CD8-positive, alpha-beta memory T cell (primary cell): ENCODE data around the gene DICER1. TPM values are rescaled to one million over a fixed set of nuclear protein-coding genes. Genes with fewer than 3 reads are reported as not detected.
A peak's percentile ranks its signal among the peaks of the same experiment; 100 is the strongest.

Experiments used
- CTCF ChIA-PET: fragments of 350-600 bp; sonication (Branson Sonifier 250); formaldehyde crosslinking; loops from one replicate; lab custom pipeline; 2021; ENCODE audit warnings: antibody characterized with exemption; lab: Charles Lee
- POLR2A ChIA-PET: fragments of 350-600 bp; sonication (Branson Sonifier 250); formaldehyde crosslinking; loops from one replicate; lab custom pipeline; 2021; ENCODE audit warnings: antibody characterized with exemption; lab: Charles Lee
- DNase-seq, 5 donors: peaks; one replicate each; pipeline versions ENCODE4 v3.0.0 to v3.0.0-alpha.2; 2020 to 2022; ENCODE audit warnings: mixed read lengths in 1 of 5
- H3K27ac ChIP-seq: one replicate; pipeline ENCODE4 v1.7.0; 2013; ENCODE audit warnings: low read depth, mild to moderate bottlenecking, low read length, moderate library complexity
- H3K27me3 ChIP-seq: 2 replicates; pipeline ENCODE4 v1.7.0; 2013; ENCODE audit warnings: low read length, mild to moderate bottlenecking; ENCODE audit not compliant: insufficient read depth, poor library complexity, severe bottlenecking
- H3K36me3 ChIP-seq: 2 replicates; pipeline ENCODE4 v1.7.0; 2013; ENCODE audit warnings: mild to moderate bottlenecking, low read length, moderate library complexity; ENCODE audit not compliant: insufficient read depth
- H3K4me1 ChIP-seq: 2 replicates; pipeline ENCODE4 v1.7.0; 2013; ENCODE audit warnings: mild to moderate bottlenecking, low read length, moderate library complexity; ENCODE audit not compliant: insufficient read depth
- H3K4me3 ChIP-seq: 2 replicates; pipeline ENCODE4 v1.7.0; 2013; ENCODE audit warnings: mild to moderate bottlenecking, low read length
- H3K9me3 ChIP-seq: 2 replicates; pipeline ENCODE4 v1.7.0; 2013; ENCODE audit warnings: mild to moderate bottlenecking, low read length
- H3K27ac Mint-ChIP-seq, 8 donors: one replicate each; pipeline ENCODE4 v1.8.0; 2020 to 2021; ENCODE audit warnings: mixed read lengths in 8 of 8, mild to moderate bottlenecking in 6 of 8, inconsistent platforms in 3 of 8, moderate library complexity in 3 of 8
- H3K27me3 Mint-ChIP-seq, 2 donors: one replicate each; pipeline ENCODE4 v1.8.0; 2020 to 2021; ENCODE audit warnings: mixed read lengths in 2 of 2, mild to moderate bottlenecking in 1 of 2, moderate library complexity in 1 of 2
- H3K36me3 Mint-ChIP-seq, 3 donors: one replicate each; pipeline ENCODE4 v1.8.0; 2020 to 2021; ENCODE audit warnings: mixed read lengths in 3 of 3, inconsistent platforms in 1 of 3, mild to moderate bottlenecking in 1 of 3
- H3K4me1 Mint-ChIP-seq, 3 donors: one replicate each; pipeline ENCODE4 v1.8.0; 2020 to 2021; ENCODE audit warnings: mixed read lengths in 3 of 3, inconsistent platforms in 1 of 3, mild to moderate bottlenecking in 1 of 3
- H3K4me3 Mint-ChIP-seq, 7 donors: one replicate each; pipeline ENCODE4 v1.8.0; 2020 to 2021; ENCODE audit warnings: mixed read lengths in 7 of 7, mild to moderate bottlenecking in 6 of 7, moderate library complexity in 4 of 7, inconsistent platforms in 2 of 7
- H3K9me3 Mint-ChIP-seq, 5 donors: one replicate each; pipeline ENCODE4 v1.8.0; 2020 to 2022; ENCODE audit warnings: mixed read lengths in 5 of 5, mild to moderate bottlenecking in 3 of 5, moderate library complexity in 2 of 5, inconsistent platforms in 1 of 5
- polyA plus RNA-seq: library from polyadenylated mRNA; unstranded; fragments of 300-500 nt; fragmentation: Illumina TruSeq; gene quantifications from one replicate; pipeline ENCODE4 v1.2.3, GENCODE V29; 2021
- total RNA-seq, 2 experiments: library from RNA; stranded (reverse); gene quantifications; one replicate each; pipeline ENCODE4 v1.2.3, GENCODE V29; 2021

The DICER1 gene
- total and polyA plus RNA-seq, 3 experiments from 2014 or later, result 15.0 to 62.0 (median 57.9) TPM

- no peaks in the 10 kb centered on the region for H3K36me3 ChIP-seq
- no peak overlapping the region for H3K27ac ChIP-seq
- Mint-ChIP-seq H3K9me3 (peaks cover 11 to 17% (median 12%) of the 10 kb centered on the region in 5 donors), H3K4me3 (no peak overlapping the region), H3K27me3 (peaks cover 0 to 3% of the 10 kb centered on the region in 2 donors), H3K4me1 (peaks cover 0 to 2% (median 0%) of the 10 kb centered on the region in 3 donors), H3K36me3 (peaks cover 0 to 18% (median 1%) of the 10 kb centered on the region in 3 donors), H3K27ac (no peak overlapping the region)
- no peaks in the 10 kb centered on the region for H3K9me3 ChIP-seq
- DNase-seq, result no peak
- ChIA-PET CTCF (no interaction called here), POLR2A (no interaction called here)
- no peaks in the 10 kb centered on the region for H3K27me3 ChIP-seq
- no peak overlapping the region for H3K4me3 ChIP-seq
- H3K4me1 ChIP-seq, result no peaks in the 10 kb centered on the region
Observed at GRCh38 chr14:95163666-95164065, 6.3 kb upstream of the DICER1 start.

DNA sequence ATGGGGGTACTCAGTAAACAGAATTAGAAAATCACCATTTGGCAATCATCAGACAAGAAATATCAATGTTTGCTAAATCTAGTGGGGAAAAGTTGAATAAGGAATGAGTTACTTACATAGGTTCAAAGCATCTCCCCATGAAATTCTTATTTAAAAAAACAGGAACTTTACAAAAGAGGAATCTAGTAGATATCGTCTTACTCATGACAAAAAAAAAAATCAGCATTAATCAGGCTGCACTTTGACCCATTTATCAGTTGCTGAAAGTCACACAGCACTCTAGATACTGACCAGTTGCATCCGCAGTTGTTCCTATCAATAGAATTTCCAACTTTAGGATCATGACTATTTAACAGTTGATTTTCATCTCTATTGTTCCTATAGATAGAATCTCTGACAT, 5.8 kb upstream of the DICER1 start:
- Mint-ChIP-seq H3K27ac (no peak overlapping the region), H3K36me3 (peaks cover 0 to 17% (median 1%) of the 10 kb centered on the region in 3 donors), H3K4me1 (peaks cover under 1 to 5% (median 3%) of the 10 kb centered on the region in 3 donors), H3K27me3 (peaks cover 0 to 3% of the 10 kb centered on the region in 2 donors), H3K4me3 (no peak overlapping the region), H3K9me3 (peaks cover 10 to 17% (median 12%) of the 10 kb centered on the region in 5 donors)
- peaks cover 4% of the 10 kb centered on the region for H3K4me1 ChIP-seq
- no peaks in the 10 kb centered on the region for H3K9me3 ChIP-seq
- no peak overlapping the region for H3K4me3 ChIP-seq
- CTCF ChIA-PET, result no interaction called here
- H3K27me3 ChIP-seq, result no peaks in the 10 kb centered on the region
- H3K27ac ChIP-seq, result no peak overlapping the region
- POLR2A ChIA-PET, result no interaction called here
- DNase-seq, result no peak
- H3K36me3 ChIP-seq, result no peaks in the 10 kb centered on the region

- DNase-seq, result no peak
- H3K27ac ChIP-seq, result no peak overlapping the region
- H3K4me1 ChIP-seq, result peaks cover 8% of the 10 kb centered on the region
- H3K36me3 ChIP-seq, result no peaks in the 10 kb centered on the region
- peaks cover 1 to 12% (median 3%) of the 10 kb centered on the region in 3 donors for H3K36me3 Mint-ChIP-seq
- peaks cover 5 to 10% (median 8%) of the 10 kb centered on the region in 3 donors for H3K4me1 Mint-ChIP-seq
- peaks cover 9 to 17% (median 12%) of the 10 kb centered on the region in 5 donors for H3K9me3 Mint-ChIP-seq
- H3K27ac Mint-ChIP-seq, result no peak overlapping the region
- H3K4me3 ChIP-seq, result no peak overlapping the region
- H3K27me3 Mint-ChIP-seq, result peaks cover 0 to 1% of the 10 kb centered on the region in 2 donors
- ChIA-PET POLR2A (no interaction called here), CTCF (no interaction called here)
- no peaks in the 10 kb centered on the region for H3K27me3 ChIP-seq
- H3K9me3 ChIP-seq, result no peaks in the 10 kb centered on the region
- H3K4me3 Mint-ChIP-seq, result no peak overlapping the region
Observed at GRCh38 chr14:95162641-95163040, 5.3 kb upstream of the DICER1 start.

DNA sequence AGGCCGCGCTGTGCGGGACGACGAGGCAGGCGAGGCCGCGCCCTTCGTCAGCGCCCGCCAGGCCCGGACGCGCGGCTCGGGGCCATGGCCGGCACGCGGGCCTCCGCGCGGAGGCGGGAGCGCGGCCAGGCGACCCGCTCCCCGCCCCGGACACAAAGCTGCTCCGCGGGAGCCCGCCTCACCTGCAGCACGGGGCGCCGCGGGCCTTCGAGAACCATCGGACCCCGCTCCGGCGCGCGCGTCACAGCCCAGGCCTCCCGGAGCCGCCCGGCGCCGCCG, 342 bp downstream of the DICER1 start:
- POLR2A ChIA-PET, result interaction anchor here (1.0 kb wide), 1 partner anchor 19 kb away, joined by 3 read pairs; no protein-coding TSS in a partner anchor
- peaks cover 36% of the 10 kb centered on the region for H3K4me1 ChIP-seq
- CTCF ChIA-PET, result no interaction called here

GRCh38 chr14:95156161-95157047, 925 bp downstream of the DICER1 start:
- Histone ChIP-seq H3K36me3 (no peaks in the 10 kb centered on the region), H3K27ac (peak overlapping the region; percentile 92), H3K27me3 (no peaks in the 10 kb centered on the region), H3K4me1 (peaks cover 40% of the 10 kb centered on the region), H3K4me3 (peak overlapping the region; percentile 72), H3K9me3 (no peaks in the 10 kb centered on the region)
- Mint-ChIP-seq H3K4me3 (peak overlapping the region; percentile 75 to 92 (median 84)), H3K27me3 (no peaks in the 10 kb centered on the region), H3K36me3 (peaks cover 0 to 9% (median 0%) of the 10 kb centered on the region in 3 donors), H3K27ac (peak overlapping the region; percentile 16 to 94 (median 84)), H3K9me3 (no peaks in the 10 kb centered on the region), H3K4me1 (peaks cover 47 to 58% (median 55%) of the 10 kb centered on the region in 3 donors)
- POLR2A ChIA-PET, result interaction anchor here (1.0 kb wide), 1 partner anchor 18 kb away, joined by 3 read pairs; no protein-coding TSS in a partner anchor
- CTCF ChIA-PET, result no interaction called here
- DNase-seq, result peak in 2 of 5 donors; percentile 18 to 54

More for the DNA sequence above, 342 bp downstream of the DICER1 start:
- no peak for DNase-seq
- peaks cover 0 to 9% (median 0%) of the 10 kb centered on the region in 3 donors for H3K36me3 Mint-ChIP-seq
- peak overlapping the region in 6 of 7 donors; percentile 98 to 99 (median 98) for H3K4me3 Mint-ChIP-seq
- peak overlapping the region; percentile 87 for H3K4me3 ChIP-seq
- peak overlapping the region in 3 of 8 donors; percentile 57 to 100 (median 98) for H3K27ac Mint-ChIP-seq
- H3K9me3 ChIP-seq, result no peaks in the 10 kb centered on the region
- no peaks in the 10 kb centered on the region for H3K9me3 Mint-ChIP-seq
- no peaks in the 10 kb centered on the region for H3K36me3 ChIP-seq
- peak overlapping the region; percentile 92 for H3K27ac ChIP-seq
- no peaks in the 10 kb centered on the region for H3K27me3 Mint-ChIP-seq
- no peaks in the 10 kb centered on the region for H3K27me3 ChIP-seq
- H3K4me1 Mint-ChIP-seq, result peaks cover 42 to 52% (median 49%) of the 10 kb centered on the region in 3 donors

DNA sequence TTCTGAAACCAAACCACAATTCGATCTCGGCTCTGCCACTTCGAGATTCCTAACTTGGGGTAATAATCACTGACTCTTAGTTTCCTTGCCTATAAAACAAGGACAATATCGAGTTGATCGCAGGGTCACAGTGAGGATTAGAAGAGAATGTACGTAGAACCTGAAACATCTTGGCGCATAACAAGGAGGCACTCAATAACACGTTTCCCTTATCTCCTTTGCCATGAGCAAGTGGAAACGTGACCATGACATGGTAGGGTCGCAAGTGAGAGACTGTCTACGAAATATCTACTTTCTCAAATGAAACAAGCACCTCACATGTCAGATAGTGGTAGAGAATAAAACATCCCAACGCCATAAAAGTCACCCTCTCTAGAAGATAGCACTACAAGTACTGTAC, 2.3 kb downstream of the DICER1 start:
- H3K4me3 ChIP-seq, result peak overlapping the region; percentile 1
- no peaks in the 10 kb centered on the region for H3K27me3 ChIP-seq
- ChIA-PET CTCF (no interaction called here), POLR2A (no interaction called here)
- peaks cover 0 to 9% (median 0%) of the 10 kb centered on the region in 3 donors for H3K36me3 Mint-ChIP-seq
- peaks cover 56 to 71% (median 68%) of the 10 kb centered on the region in 3 donors for H3K4me1 Mint-ChIP-seq
- H3K27me3 Mint-ChIP-seq, result no peaks in the 10 kb centered on the region
- H3K4me3 Mint-ChIP-seq, result peak overlapping the region; percentile 75 to 92 (median 84)
- peak overlapping the region in 7 of 8 donors; percentile 3 to 94 (median 65) for H3K27ac Mint-ChIP-seq
- H3K36me3 ChIP-seq, result no peaks in the 10 kb centered on the region
- H3K27ac ChIP-seq, result no peak overlapping the region
- DNase-seq, result peak in 1 of 5 donors; percentile 24
- H3K9me3 Mint-ChIP-seq, result no peaks in the 10 kb centered on the region
- H3K9me3 ChIP-seq, result no peaks in the 10 kb centered on the region
- H3K4me1 ChIP-seq, result peaks cover 52% of the 10 kb centered on the region

DNA sequence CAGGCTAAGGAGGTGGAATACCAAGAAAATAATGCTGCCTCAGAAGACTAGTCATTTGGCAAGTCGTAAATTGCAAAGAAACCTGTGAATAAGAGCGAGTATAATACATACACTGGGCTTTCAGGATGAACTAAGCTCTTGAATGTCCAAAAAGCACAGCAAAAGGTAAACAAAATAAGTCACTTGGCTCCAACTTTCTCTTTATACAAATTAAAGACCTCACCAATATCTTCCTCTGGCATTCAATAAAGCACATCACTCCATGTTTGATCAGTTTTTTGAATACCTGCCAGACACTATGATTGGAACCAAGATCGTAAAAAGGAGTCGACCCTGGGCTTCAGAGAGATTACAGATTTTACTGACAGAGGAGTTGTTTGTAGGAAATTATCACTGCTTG, 3.5 kb downstream of the DICER1 start:
- H3K27me3 ChIP-seq, result no peaks in the 10 kb centered on the region
- Mint-ChIP-seq H3K36me3 (peaks cover 0 to 9% (median 0%) of the 10 kb centered on the region in 3 donors), H3K4me1 (peaks cover 66 to 82% (median 80%) of the 10 kb centered on the region in 3 donors), H3K27me3 (no peaks in the 10 kb centered on the region), H3K4me3 (peak overlapping the region in 5 of 7 donors; percentile 6 to 89 (median 34)), H3K27ac (peak overlapping the region in 3 of 8 donors; percentile 13 to 41 (median 18)), H3K9me3 (no peaks in the 10 kb centered on the region)
- no peak overlapping the region for H3K4me3 ChIP-seq
- CTCF ChIA-PET, result no interaction called here
- no peaks in the 10 kb centered on the region for H3K9me3 ChIP-seq
- DNase-seq, result no peak
- peaks cover 55% of the 10 kb centered on the region for H3K4me1 ChIP-seq
- POLR2A ChIA-PET, result no interaction called here
- H3K36me3 ChIP-seq, result no peaks in the 10 kb centered on the region
- H3K27ac ChIP-seq, result no peak overlapping the region

DNA sequence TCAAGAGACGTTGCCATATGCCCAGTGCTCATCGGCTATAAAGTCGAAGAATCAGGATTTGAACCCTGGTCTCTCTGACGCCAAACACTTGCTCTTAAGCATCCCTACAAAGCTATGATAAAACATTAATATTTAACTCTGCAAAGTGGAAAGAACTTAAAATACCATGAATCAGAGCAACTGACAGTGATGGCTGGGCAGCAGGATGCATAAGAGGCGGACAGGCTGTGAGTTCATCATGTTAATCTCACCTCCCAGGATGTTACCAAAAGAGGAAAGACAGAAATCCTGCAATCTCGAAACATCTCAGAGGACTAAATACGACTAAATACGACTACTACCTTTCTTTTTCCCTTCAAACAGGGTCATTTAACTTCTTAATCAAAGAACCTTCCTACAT, 5.8 kb downstream of the DICER1 start:
- ChIA-PET POLR2A (no interaction called here), CTCF (interaction anchor here (1.1 kb wide), 1 partner anchor 34 kb away, joined by 3 read pairs; no protein-coding TSS in a partner anchor)
- H3K27ac Mint-ChIP-seq, result no peak overlapping the region
- peak overlapping the region in 1 of 7 donors; percentile 19 for H3K4me3 Mint-ChIP-seq
- peaks cover 1% of the 10 kb centered on the region for H3K9me3 ChIP-seq
- no peaks in the 10 kb centered on the region for H3K9me3 Mint-ChIP-seq
- no peaks in the 10 kb centered on the region for H3K27me3 ChIP-seq
- peaks cover 76 to 93% (median 92%) of the 10 kb centered on the region in 3 donors for H3K4me1 Mint-ChIP-seq
- no peak overlapping the region for H3K27ac ChIP-seq
- no peak overlapping the region for H3K4me3 ChIP-seq
- no peak for DNase-seq
- H3K36me3 Mint-ChIP-seq, result peaks cover 6 to 9% (median 7%) of the 10 kb centered on the region in 3 donors
- H3K27me3 Mint-ChIP-seq, result no peaks in the 10 kb centered on the region
- H3K36me3 ChIP-seq, result no peaks in the 10 kb centered on the region
- peaks cover 47% of the 10 kb centered on the region for H3K4me1 ChIP-seq
